ENCODE results near the gene DZIP3.
"Not testable (repeated sequence)": the region's sequence is repeated elsewhere in the genome, so short reads cannot be mapped to it uniquely, and the experiment has no call there.

The DZIP3 gene

GRCh38 chr3:108629974-108630373 is 40.5 kb downstream of the DZIP3 start:
- no peak for DNase-seq (ENCODE audit: low read depth)
- no peak overlapping the region for H3K4me3 ChIP-seq (ENCODE audit: control insufficient read depth, low read depth, low read length)
- no peak for TF ChIP-seq CTCF (conservative IDR thresholded peaks at IDR 0.05; ENCODE audit: control insufficient read depth, insufficient read depth, low read depth, low read length)

GRCh38 chr3:108642526-108642925 is 53.0 kb downstream of the DZIP3 start:
- DNase-seq (ENCODE audit: low read depth), result no peak
- no peak overlapping the region for H3K4me3 ChIP-seq (ENCODE audit: control insufficient read depth, low read depth, low read length)
- TF ChIP-seq CTCF (conservative IDR thresholded peaks at IDR 0.05; ENCODE audit: control insufficient read depth, insufficient read depth, low read depth, low read length), result no peak

- TF ChIP-seq CTCF (conservative IDR thresholded peaks at IDR 0.05; ENCODE audit: control insufficient read depth, insufficient read depth, low read depth, low read length), result no peak
- no peak for DNase-seq (ENCODE audit: low read depth)
- no peak overlapping the region for H3K4me3 ChIP-seq (ENCODE audit: control insufficient read depth, low read depth, low read length)
These were observed 55.8 kb downstream of the DZIP3 start for GRCh38 chr3:108645364-108645763.

GRCh38 chr3:108655664-108656063 is 66.1 kb downstream of the DZIP3 start:
- not testable (repeated sequence) for H3K4me3 ChIP-seq (ENCODE audit: control insufficient read depth, low read depth, low read length); DNase-seq (ENCODE audit: low read depth)

GRCh38 chr3:108661699-108662098 is 72.2 kb downstream of the DZIP3 start:
- no peak for DNase-seq (ENCODE audit: low read depth)
- no peak overlapping the region for H3K4me3 ChIP-seq (ENCODE audit: control insufficient read depth, low read depth, low read length)
- TF ChIP-seq CTCF (conservative IDR thresholded peaks at IDR 0.05; ENCODE audit: control insufficient read depth, insufficient read depth, low read depth, low read length), result no peak

GRCh38 chr3:108662142-108662738 is 72.7 kb downstream of the DZIP3 start:
- peak; percentile 71 for TF ChIP-seq CTCF (conservative IDR thresholded peaks at IDR 0.05; ENCODE audit: control insufficient read depth, insufficient read depth, low read depth, low read length)
- no peak overlapping the region for H3K4me3 ChIP-seq (ENCODE audit: control insufficient read depth, low read depth, low read length)
- peak; percentile 83 for DNase-seq (ENCODE audit: low read depth)

GRCh38 chr3:108664266-108664665 is 74.7 kb downstream of the DZIP3 start:
- no peak for TF ChIP-seq CTCF (conservative IDR thresholded peaks at IDR 0.05; ENCODE audit: control insufficient read depth, insufficient read depth, low read depth, low read length)
- H3K4me3 ChIP-seq (ENCODE audit: control insufficient read depth, low read depth, low read length), result no peak overlapping the region
- DNase-seq (ENCODE audit: low read depth), result peak; percentile 1

All from fibroblast of mammary gland (primary cell).